ENCODE results near the gene RALGPS1.
"Not testable (repeated sequence)": the region's sequence is repeated elsewhere in the genome, so short reads cannot be mapped to it uniquely, and the experiment has no call there.

The RALGPS1 gene

DNA sequence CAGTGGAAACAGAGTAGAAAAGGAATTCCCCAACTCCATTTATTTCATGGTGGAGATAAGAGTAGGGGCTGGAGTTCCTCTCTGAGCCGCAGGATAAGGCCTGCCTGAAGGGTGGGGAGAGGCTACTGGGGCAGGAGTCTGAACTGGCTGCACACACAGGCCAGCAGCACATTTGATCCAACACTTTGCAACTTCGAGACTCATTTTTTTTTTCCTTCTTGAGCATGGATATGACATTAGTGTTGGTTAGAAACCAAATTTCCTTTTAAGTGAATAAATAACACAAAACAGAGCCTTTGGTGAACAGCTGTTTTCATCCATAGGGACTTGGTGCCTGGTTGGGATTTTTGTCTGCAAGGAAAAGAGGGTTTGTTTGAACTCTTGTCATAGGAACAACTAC lies 76.6 kb downstream of the RALGPS1 start:
- no peak for DNase-seq

DNA sequence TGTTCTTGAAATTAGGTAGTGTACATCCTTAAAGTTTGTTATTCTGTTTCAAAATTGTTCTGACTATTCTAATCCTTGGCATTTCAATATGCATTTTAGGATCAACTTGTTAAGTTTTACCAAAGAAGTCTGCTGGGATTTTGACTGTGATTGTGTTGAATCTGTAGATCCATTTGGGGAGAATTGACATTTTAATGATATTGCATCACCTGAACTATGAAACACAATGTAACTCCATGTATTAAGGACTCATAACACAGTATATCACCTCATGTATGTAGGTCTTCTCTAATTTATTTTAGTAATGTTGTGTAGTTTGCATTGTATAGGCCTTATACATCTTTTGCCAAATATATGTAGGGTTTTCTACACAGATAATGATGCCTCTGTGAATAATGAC lies 77.8 kb downstream of the RALGPS1 start:
- no peak for DNase-seq

DNA sequence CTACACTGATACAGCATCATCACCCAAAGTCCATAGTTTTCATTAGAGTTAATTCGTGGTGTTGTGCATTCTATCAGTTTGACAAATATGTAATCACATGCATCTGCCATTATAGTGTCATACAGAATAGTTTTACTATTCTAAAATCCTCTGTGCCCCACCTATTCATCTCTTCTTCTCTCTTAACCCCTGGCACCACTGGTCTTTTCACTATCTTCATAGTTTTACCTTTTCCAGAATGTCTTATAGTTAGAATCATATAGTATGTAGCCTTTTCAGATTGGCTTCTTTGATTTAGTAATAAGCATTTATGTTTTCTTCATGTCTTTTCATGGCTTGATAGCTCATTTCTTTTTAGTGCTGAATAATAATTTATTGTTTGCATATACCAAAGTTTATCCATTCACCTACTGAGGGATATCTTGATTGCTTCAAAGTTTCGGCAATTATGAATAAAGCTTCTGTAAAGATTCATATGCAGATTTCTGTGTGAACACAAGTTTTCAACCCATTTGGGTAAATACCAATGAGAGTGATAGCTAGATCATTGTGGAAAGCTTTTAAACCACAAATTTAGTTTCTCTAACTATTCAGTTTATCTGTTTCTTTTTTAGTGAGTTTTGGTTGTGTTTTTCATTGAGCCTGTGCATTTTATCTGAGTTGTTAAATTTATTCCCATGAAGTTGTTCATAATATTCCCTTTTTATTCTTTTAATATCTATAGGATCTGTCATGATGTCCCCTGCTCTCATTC lies 84.9 kb downstream of the RALGPS1 start:
- DNase-seq = no peak

DNA sequence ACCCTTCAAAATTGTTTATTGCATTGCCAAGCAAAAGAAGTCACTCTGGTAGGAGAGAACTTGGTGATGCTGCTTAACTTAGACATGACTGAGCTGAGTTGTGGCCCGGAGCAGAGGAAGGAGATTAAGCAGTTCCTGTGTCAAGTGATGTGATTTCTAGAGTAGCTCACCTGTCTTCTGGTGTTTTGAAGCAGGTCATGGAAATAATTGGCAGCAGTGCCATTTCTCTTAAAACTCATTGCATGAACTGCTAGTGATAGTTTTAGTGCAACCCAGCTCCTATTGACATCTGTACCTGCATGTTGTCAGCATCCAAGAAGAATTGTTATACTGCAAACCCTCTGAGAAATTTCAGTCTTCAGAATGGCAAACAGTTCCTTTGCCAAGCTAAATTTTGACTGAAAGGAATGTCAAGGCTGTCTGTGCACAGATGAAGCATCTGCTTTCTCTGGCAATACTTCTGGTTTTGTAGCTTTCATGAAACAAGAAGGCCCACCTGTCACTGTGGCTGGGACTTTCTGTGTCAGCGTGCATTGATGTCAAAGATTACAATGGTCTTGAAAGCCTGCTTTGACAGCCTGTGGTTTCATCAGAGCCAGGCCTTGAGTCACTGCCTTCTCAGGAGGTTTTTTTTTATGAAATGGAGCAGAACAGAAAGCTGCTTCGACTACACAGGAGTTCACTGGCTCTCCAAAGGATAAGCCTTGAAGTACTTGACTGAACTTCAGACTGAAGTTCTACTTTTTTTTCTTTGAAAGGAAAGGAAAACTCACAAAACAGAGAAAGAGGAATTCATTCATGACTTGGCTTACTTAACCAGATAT lies 90.6 kb downstream of the RALGPS1 start:
- DNase-seq = peak; percentile 33

DNA sequence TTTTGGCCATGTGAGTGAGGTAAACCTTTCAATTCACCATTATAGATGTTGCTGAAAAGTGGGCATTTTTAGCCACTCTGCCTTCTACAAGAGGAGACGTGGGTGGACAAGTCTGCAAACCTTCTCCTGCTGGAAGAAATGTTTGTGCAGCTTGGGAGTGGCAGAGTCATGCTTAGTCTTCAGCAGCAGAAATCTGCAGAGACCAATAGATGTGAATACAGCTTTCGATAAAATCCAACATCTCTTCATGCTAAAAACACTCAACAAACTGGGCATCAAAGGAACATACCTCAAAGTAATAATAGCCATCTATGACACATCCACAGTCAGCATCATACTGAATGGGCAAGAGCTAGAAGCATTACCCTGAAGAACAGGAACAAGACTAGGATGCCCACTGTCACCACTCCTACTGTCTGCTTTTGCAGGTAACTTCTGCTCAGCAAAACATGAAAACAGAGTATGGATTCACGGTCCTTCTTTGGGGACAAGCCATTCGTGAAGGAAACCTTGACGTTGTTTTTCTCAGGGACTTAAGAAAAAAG lies 91.3 kb downstream of the RALGPS1 start:
- no peak for DNase-seq

DNA sequence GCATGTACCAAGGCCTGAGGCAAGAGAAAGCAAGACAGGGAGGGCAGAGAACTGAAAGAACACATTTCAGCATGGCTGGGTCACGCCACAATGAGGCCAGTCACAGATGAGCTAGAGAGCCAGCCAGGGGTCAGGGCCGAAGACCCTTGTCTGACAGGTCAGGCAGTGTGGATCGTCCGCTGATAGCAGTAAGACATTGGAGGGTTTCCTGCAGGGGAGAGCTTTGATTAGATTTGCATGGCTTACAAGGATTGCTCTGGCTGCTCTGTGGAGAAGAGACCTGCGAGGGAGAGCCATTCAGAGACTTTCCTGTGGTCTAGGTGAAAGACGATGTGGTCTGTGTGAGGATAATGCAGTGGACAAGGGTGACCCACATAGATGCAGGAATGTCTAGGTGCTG lies 93.1 kb downstream of the RALGPS1 start:
- no peak for DNase-seq

DNA sequence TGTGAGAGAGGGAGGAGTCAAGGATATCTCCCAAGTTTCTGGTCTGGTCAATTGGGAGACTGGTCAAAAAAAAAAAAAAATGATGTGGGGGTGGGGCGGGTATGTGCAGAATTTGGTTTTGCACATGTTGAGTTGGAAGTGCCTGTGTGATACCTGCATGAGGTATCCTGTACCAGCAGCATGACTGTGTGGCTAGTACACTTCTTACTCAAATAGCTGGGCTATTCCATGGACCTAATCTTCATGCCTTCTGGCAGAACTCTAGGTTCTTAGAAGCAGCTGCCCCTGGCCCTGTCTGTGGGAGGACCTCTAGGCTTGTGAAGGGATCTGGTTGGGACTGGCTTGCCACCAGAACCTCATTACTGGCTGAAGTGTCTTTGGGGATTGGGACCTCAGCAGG lies 93.5 kb downstream of the RALGPS1 start:
- no peak for DNase-seq

DNA sequence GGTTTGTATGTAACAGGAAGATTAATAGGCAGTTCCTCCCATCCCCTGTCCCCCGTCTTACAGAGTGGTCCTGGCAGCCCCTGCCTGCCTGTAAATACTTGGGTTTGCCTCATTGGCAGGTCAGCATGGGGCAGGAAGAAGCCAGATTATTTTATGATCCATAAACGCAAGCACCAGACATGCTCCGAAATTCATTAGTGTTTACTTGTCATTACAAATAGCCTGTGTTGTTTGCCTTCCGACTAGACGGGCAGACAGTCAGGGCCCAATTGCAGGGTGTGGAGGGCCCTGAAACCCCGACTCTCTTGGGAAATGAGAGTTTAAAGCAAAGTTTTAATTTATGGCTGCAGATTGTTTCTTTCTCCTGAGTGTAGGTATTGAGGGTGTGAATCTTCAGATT lies 97.2 kb downstream of the RALGPS1 start:
- no peak for DNase-seq

DNA sequence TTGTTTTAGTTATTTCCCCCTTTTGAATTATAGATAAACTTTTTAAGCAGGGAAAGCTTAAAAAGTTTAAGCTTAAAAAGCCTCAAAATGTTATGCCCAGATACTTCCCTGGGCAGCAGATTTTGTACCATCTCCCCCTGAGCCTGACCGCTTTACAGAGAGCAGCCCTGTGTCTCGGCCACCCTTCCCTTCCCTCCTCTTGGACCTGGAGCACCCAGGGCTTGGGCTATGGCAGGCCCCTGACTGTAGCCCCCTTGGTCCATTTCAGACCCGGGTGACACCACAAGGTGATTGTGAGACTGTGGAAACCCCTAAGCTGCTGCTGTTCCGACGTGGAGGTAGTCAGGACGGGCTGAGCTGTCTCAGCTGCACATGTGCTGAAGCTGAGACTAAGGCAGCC lies 97.7 kb downstream of the RALGPS1 start:
- no peak for DNase-seq

DNA sequence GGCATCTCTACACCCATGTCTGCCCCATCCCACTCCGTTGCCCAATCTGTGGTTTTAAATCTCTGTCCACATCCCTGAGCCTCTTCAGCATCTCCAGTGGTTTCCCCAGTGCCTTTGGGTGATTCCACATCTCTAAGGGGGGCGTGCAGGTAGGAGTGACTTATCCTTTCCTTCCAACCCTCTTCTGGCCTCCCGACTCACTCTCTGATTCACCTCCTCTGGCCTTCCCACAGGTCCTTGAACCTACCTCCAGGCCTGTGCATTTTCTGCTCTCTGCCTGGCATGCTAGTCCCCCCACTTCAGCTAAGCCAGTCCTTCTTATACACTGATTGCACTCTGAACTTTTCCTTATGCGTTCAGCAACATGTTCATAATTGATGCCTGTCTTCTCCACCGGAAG lies 99.0 kb downstream of the RALGPS1 start:
- DNase-seq = no peak

DNA sequence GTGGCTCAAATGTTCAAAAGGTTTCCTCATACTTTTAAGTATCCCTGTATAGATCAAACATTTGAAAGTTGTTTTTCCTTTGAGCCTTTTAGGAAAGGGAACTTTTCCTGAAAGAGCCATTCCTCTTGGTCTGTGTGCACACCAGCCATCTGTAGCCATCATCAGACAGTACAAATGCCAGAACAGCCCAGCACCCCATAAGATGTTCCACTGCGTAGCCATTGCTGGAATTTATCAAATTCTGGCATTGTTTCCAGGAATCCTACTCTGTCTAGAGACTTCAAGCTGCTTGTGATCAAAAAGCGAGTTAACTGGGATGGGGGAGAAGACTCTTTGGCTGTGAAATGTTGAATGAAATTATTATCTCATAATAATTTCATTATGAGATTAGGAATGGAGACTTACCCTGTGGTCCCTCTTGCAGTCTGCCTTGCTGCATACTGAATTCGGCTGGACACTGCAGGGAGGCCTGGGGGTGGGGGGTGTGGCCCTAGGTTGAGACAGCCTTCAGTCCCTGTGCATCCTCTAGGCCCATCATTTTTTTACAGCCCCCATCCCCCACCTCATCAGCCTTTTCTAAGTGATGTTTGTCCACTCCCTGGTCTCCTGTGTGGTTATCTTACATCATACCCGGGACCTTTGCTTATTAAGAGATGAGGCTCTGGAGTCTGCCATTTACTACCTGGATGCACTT lies 99.8 kb downstream of the RALGPS1 start:
- no peak for DNase-seq

DNA sequence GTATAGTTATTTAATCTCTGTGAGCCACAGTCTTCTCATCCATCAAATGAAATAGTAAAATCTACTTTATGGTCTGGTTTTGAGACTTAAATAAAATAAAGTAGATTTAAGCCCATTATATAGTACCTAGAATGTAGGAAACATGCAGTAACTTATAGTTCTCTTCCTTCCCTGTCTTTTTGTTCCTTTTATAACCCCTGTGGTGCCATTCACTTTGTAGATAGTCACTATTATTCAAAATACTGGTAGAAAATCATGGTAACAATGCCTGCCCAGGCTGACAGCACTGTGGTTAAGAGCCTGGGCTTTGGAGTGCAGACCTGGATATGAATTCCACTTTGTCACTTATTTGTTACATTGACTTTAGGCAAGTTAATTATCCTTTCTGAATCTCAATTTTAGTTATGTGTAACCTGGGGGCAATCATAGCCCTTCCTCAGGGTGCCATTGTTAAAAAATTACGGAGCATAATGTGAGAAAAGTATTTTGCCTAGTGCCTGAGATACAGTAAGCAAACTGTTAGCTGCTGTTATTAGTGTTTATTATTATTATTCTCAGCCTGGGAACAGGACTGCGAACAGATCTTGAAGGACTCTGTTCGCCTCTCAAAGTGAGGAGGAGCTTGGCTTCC lies 100.4 kb downstream of the RALGPS1 start:
- no peak for DNase-seq

DNA sequence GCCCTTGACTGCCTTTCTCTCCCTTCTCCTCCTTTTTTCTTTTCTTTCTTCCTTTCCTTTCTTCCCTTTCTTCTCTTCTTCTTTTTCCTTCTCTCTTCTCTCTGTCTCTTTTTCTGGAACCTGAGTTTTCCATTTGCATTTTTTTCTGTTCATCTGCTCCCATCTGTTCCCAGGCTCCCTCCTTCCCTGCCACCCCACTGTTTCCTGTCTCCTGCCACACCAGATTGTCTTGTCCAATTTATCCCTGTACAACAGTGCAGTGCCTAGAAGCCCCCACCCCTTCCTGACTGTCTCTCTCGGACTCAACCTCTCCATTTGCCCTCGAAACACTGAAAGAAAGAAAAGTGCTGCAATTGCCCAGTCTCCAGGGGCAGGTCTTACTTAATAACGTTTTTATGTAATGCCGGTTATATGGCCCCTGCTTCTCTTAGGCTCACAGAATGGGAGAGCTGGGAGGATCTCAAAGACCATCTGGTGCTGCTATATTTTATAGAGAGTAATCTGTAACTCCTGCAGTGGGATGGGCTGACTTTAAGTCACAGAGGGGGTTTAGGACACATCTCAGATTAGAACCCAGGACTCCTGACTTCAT lies 101.4 kb downstream of the RALGPS1 start:
- DNase-seq = no peak

DNA sequence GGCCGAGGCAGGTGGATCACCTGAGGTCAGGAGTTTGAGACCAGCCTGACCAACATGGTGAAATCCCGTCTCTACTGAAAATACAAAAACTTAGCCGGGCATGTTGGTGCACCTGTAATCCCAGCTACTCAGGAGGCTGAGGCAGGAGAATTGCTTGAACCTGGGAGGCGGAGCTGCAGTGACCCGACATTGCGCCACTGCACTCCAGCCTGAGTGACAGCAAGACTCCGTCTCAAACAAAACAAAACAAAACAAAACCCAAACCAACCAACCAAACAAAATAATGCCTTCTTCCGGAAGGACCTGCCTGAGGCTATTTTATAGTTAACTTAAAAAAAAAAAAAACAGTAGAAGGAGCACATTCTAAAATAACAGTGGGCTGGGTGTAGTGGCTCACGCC lies 103.4 kb downstream of the RALGPS1 start:
- not testable (repeated sequence) for DNase-seq

DNA sequence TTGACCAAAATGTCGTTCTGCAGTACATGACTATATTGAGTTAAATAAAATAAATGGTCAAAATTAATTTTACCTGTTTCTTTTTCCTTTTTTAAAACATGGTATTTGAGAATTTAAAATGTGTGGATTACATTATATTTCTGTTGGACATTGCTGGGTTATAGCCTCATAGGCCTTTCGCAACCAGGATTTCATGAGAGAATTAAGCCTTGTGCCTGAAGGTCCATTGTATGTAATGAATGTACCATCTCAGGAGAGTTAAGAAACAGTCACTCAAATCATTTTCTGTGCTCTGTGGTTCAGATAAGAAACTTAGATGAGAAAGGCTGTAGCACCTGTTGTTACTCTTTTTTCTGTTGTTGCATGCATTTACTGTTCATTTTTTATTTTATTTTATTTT lies 104.4 kb downstream of the RALGPS1 start:
- DNase-seq = no peak

DNA sequence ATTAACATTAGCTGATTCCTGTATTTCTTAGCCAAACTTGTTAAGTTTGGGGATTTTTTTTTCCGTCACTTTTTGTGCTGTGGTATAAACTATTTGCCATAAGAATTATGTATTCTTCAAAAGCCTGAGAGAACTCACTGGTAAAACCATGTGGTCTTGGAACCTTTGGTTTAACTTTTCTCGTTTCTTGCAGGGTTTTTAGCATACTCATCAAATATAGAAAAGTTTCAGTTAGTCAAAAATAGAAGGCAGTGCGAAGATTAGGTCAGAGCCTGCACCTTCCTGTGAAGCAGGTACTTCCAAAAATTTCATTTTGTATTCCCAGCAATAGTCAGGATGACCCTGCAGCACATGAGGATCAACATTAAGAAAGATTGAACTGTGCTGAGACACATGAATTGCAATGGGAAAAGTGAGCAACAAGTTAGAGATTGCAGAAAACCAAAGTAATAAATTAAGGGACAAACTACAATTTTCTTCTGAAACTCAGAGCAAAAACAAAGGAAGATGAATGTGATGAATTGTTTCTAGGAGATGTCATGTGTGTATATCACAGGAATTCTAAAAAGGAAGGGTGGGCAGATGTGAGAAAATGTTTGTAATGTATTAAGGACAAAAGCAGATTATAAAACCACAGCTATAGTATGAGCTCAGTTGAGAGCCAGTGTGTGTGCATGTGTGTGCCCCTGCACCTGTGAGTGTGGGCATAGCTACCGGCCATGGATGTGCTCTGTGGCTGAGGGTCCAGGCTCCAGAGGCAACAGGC lies 105.6 kb downstream of the RALGPS1 start:
- DNase-seq = no peak

DNA sequence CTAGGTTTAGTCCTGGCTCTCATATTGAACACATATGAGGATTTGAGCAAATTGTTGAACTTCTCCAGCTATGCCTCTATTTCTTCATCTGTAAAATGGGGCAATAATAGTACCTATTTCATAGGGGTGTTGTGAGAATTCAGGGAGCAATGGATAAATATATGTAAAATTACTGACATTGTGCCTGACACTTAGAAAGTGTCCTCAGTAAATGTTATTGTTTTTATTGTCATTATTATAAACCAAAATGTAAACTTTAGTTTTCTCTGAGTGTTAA lies 106.2 kb downstream of the RALGPS1 start:
- DNase-seq = no peak

DNA sequence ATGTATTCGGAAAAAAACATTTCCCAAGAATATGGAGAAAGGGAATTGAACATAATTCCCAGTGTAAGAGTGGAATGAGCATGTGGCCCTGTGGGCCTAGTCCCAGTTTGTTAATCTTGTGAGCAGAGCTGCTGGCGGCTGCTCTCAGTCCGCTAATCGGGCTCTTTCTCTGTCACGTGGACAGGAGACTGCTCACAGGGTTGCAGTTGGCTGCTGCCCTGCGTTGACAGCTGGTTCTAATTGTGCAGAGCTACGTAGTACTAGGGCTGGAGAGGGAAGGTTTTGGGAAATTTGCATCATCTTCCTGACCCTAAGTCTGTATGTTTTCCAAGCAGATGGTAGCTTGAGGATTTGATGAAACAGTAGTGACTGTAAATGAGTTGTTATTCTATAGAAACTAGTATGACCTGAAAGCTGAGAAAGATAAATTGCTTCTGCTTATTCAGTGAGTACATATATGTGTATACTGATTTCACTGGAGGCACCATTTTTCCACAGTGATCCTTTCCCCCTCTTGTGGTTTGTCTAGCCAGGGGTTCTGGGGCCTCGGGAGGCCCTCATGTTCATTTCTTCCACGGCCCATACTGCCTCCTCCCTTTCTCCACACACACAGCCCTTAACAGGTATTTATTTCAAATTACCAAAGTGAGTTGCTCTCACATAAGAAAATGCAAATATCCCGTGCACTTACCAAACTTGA lies 107.2 kb downstream of the RALGPS1 start:
- DNase-seq = no peak

DNA sequence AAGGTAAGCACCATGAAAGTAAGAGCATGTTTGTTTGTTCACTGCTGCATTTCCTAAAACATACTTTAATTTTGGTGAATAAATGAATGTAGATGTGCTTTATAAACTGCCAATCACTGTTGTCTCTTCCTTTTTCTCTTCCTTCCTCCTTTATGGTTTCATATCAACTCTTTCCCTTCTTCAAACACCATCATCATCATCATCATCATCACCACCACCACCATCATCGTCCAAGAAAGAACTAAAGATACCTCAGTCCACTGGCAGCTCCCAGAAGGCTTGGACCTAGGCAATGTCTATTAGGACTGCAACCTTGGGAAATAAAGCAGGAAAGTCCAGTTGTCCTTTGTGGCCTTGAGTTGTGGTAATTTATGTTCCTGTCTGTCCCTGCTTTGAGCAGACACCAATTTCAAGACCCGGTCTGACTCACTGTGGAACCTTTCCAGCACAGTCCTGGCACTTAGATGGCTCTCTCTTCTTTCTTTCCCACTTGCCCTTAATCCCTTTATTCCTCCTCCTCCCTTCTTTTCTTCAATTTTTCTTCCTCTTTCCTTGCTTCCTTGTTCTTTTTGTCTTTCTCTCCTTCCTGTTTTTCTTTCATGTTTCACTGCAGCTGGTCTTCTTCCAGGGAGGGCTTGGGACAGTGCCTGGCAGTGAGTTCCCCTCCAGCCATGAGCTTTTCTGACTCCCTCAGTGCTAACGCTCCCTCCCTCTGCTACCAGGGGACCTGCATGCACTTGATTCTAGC lies 108.5 kb downstream of the RALGPS1 start:
- no peak for DNase-seq

DNA sequence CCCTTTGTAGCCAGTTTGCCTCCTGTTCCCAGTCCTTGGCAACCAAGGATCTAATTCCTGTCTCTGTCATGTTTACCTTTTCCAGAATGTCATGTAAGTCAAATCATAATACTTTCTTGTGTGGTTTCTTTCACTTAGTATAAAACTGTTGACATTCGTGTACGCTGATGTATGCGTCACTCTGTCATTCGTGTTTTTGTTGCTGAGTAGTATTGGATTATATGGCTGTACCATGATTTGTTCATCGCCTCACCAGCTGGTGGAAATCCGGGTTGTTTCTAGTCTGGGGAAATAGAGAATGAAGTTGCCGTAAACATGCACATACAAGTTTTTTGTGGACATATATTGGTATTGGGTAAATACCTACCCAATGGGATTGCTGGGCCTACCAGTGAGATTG lies 110.5 kb downstream of the RALGPS1 start:
- no peak for DNase-seq

DNA sequence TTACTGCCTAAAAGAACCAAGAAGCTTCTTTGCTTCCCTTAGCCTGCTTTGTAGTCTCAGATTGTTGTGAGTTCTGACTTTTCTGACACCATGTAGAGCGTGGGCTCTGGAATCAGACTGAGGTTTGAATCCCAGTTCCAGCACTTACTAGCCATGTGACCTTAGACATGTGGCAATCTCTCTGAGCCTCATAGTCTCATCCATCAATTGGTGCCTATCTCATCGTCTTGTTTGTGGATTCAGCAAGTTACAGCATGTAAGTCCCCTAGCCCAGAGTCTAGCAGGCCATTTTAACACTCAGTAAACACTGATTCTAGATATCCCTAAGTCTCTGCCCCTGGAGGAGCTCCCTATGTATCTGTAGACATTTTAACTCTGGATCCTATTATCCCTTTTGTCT lies 113.1 kb downstream of the RALGPS1 start:
- no peak for DNase-seq
